ENCODE data around the gene CDCP2.

CDCP2 gene

DNA sequence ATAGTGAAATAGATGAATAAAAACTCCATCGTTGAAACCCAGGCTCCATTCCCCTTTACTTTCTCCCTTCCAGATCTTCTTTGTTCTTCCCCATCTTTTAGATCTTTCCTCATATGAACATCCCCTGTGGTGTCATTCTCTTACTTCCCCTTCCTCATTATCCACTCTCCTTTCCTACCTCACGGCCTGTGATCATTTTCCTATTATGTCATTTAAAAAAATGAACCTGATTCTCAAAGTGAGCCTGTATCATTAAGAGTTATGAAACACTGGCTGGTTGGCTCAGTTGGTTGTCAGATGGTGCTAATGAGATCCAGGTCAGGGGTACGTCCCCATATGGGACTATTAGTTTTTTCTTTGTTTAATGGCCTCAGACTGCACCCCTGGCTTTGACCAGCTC is 61.1 kb downstream of the CDCP2 start:
- DNase-seq (ENCODE audit: low read depth in 2 of 2) = no peak

DNA sequence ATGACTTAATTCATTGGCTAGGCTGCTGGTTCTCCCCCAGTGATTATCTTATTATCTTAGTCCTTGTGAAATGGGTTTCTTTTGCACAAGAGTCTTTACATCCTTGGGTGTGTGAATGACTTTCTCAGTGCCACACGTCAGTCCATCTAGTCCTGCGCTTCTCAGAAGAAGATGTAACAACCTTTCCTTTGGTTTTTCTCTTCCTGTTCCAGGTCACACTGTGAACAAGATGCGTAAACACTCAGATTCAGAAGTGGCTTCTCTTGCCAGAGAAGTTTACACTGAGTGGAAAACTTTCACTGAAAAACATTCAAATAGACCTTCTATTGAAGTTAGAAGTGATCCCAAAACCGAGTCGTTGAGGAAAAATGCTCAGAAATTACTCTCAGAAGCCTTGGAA is 64.4 kb downstream of the CDCP2 start:
- DNase-seq (ENCODE audit: low read depth in 2 of 2) = no peak

DNA sequence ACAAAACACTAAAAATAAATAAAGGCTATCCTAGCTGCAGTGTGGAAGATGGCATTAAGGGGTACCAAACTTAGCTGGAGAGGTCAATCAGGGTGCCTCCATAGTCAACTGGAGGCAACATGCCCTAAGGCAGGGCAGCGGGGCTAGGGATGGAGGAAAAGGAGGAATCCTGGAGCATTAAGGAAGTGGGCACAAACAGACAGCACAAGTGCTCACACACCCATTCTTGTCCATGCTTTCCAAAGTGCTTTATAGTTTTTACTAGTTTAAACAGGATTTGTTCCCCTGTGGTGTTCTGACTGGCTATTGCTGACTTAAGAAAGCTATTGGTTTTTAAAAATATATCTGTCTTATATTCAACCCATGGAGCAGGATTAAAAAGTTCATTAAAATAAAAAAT is 66.0 kb downstream of the CDCP2 start:
- no peak for DNase-seq (ENCODE audit: low read depth in 2 of 2)

DNA sequence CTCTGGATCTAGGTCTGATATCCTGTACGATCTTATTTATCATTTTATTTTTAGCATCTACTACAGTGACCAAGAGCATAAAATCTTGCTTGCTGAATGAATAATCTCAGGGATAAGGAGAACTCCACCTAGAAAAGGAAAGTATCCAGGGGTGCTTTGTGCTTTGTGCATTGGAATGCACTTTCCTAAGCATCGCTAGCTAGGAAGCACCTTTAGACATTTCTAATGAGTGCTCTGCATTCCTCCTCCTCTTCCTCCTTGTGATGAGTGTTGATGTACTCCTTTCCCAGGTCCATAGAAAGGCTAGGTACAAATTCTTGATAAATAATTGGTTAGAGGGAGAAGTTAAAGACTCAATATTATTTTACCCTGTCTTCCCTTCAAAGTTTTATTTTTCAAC is 68.0 kb downstream of the CDCP2 start:
- no peak for DNase-seq (ENCODE audit: low read depth in 2 of 2)

Measured in stimulated activated CD8-positive, alpha-beta memory T cell treated with anti-CD3 and anti-CD28 coated beads, Interleukin-7, amount 100 ng/mL, for 4 hours (primary cell).